ENCODE measurements around the gene XRRA1.
A peak's percentile ranks its signal among the peaks of the same experiment; 100 is the strongest.
"Not testable (repeated sequence)": the region's sequence is repeated elsewhere in the genome, so short reads cannot be mapped to it uniquely, and the experiment has no call there.

Gene XRRA1

DNA sequence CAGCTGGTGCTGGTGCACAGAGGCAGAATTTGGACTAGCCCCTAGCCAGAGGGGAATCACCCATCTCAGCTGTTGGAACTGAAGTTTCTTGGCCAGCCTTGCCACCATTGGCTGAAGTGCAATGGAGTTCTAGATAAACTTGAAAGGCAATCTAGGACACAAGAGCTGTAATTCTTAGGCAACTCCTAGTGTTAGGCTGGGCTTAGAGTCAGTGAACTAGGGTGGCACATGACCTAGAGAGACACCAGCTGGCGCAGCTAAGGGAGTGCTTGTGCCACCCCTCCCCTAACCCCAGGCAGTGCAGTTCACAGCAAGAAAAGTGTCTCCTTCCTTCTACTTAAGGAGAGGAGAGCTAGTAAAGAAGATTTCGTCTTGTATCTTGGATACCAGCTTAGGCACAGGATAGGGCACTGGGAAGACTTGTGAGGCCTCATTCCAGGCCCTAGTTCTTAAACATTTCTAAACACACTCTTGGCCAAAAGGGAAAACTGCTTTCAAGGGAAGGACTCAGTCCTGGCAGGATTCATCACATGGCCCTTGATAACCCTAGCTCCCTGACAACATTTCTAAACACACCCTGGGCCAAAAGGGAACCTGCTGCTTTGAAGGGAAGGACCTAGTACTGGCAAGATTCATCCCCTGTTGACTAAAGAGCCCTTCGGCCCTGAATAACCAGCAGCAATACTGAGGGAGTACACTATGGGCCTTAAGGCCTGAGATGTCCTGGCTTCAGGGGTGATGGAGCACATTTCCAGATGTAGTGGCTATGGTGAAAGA is 53.4 kb downstream of the XRRA1 start:
- DNase-seq: no peak

DNA sequence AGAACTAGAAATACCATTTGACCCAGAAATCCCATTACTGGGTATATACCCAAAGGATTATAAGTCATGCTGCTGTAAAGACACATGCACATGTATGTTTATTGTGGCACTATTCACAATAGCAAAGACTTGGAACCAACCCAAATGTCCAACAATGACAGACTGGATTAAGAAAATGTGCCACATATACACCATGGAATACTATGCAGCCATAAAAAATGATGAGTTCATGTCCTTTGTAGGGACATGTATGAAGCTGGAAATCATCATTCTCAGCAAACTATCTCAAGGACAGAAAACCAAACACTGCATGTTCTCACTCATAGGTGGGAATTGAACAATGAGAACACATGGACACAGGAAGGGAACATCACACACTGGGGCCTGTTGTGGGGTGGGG is 55.9 kb downstream of the XRRA1 start:
- DNase-seq: not testable (repeated sequence)

GRCh38 chr11:74877132-74877531 is 71.8 kb downstream of the XRRA1 start:
- DNase-seq: peak; percentile 7

DNA sequence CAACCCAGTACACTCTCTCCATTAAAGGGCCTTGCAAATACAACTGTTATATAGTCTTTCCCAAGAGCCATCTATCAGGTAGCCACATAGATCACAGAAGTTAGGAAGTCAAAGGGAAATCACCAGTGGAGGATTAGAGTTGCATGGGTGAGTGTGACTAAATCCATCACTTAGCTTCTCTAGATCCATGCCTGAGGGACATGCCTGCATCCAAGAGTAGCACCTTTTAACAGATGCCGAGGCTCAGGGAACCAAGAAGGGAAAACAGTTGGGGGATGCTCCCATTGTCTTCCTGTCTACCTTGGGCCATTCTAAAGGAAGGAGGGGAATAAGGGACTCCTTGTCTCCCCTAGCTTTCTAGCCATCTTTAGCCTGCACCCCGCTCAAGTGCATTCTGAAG is 77.9 kb downstream of the XRRA1 start:
- no peak for DNase-seq

- peak; percentile 7 for DNase-seq
Observed at GRCh38 chr11:74870485-74870884, 78.4 kb downstream of the XRRA1 start.

DNA sequence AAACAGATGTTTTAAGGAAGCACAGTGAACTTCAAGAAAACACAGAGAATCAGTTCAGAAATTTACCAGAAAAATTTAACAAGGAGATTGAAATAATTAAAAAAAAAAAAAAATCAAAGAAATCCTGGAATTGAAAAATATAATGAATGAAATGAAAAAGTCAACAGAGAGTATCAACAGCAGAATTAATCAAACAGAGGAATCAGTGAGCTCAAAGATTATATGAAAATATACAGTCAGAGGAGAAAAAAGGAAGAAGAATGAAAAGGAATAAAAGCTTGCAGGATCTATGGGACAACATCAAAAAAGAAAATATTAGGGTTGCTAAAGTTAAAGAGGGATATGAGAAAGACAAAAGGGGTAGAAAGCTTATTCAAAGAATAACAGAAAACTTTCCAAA is 82.3 kb downstream of the XRRA1 start:
- no peak for DNase-seq

DNA sequence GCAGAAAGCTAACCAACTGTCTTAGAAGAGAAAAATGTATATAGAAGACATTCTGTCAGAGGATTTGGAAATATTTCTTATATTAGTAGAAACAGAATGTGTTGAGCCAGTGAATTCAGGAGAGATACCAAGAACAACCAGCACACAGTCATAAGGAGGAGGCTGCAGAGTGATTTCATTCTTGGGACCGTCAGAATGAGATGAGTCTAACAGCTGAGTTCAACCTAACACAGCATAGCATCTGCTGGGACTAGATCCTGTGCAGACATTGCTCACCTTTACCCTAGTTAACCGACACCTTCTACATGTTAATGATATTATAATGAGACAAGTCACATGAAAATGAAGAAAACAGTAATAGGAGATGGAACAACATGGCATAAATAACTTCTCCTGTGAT is 85.5 kb downstream of the XRRA1 start:
- no peak for DNase-seq

DNA sequence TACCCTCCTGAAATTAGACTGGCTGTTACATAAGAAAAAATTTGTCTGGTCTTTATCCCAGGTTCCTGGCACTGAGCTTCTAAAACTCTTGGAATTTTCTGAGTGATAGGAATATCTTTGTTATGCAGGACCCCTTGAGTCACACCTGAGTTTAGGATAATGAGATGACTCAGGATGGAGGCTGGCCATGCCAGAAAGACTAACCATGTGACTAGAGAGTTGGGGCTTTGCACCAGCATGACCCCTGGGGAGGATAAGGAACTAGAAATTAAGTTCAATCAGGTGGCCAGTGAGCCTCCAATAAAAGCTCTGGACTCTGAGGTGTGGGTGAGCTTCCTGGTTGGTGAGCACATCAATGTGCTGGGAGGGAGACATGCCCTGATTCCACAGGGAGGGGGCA is 88.1 kb downstream of the XRRA1 start:
- DNase-seq: no peak

- DNase-seq: no peak
Observed at GRCh38 chr11:74853223-74853622, 95.7 kb downstream of the XRRA1 start.

- no peak for DNase-seq
Observed at GRCh38 chr11:74849525-74850391, 99.1 kb downstream of the XRRA1 start.

DNA sequence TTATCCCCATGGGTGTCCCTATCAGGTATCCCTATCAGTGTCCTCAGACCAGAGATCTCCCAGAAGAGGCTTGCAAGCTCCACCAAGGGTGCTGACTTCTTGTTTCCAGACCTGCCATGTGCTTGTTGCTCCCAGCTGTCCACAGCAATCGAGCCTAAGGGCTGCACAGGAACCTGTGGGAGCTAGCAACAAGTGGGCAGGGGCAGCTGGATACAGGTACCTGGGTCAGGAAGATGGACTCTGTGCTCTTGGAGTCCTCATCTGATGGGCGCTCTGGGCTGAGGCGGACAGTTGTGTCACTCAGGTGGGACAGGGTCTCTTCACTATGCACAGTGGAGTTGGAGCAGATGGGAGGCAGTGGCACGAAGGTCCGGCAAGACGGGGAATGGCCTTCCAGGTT is 101.0 kb downstream of the XRRA1 start:
- no peak for DNase-seq

GRCh38 chr11:74847395-74847794 is 101.5 kb downstream of the XRRA1 start:
- DNase-seq: no peak

DNA sequence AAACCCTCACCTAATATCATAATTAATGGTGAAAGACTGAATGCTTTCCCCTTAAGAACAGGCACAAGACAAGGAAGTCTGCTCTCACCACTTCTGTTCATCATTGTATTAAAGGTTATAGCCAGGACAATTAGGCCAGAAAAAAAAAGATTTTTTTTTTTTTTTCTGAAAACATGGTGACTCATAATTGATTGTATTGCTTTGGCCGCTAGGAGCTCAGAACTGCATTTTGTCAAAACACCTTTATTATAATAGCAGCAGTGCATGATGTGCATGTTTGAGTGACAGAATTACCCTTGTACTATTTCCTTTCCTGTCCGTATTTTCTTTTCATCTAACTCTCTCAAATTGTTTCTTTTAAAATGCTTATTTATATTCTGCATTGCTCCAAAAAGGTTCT is 102.1 kb downstream of the XRRA1 start:
- no peak for DNase-seq

GRCh38 chr11:74845978-74846517 is 102.8 kb downstream of the XRRA1 start:
- no peak for DNase-seq

DNA sequence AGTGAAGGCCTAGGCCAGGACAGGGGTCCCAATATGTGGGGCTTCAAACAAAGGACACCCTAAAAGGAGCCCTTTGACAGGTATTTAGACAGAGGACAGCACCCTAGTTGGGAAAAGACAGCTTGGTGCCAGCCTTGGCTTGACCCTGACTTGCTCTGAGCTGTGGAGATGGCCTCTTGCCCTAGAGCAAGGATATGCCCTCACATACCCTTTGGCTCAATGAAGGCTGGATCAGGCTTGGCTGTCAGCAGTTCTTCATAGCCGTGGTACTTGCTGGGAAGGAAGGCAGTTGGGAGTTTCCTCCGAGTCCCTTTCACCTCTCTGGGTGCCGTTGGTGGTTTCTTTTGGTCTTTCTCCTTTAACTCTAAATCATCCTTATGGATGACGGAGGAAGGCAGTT is 104.0 kb downstream of the XRRA1 start:
- DNase-seq: no peak

DNA sequence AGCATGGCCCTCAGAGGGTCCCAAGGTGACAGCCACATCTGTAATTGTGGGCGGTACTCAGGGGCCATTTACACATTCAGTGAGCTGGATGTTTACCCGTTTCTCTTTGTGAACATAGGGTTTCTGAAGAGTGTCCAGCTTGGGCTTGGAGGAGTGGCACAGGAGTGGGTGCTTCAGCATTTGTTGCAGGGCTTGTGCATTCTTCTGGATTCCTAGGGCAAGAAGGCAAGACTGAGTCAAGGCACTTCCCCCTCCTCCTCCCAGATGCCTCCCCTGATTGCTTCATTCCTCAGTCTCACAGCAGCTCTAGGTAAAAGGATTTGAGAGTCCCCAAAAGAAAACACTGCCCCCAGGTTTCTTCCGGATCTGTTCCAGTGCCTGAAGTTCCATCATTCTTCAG is 104.8 kb downstream of the XRRA1 start:
- no peak for DNase-seq

- no peak for DNase-seq
Observed at GRCh38 chr11:74842967-74843366, 105.9 kb downstream of the XRRA1 start.

DNA sequence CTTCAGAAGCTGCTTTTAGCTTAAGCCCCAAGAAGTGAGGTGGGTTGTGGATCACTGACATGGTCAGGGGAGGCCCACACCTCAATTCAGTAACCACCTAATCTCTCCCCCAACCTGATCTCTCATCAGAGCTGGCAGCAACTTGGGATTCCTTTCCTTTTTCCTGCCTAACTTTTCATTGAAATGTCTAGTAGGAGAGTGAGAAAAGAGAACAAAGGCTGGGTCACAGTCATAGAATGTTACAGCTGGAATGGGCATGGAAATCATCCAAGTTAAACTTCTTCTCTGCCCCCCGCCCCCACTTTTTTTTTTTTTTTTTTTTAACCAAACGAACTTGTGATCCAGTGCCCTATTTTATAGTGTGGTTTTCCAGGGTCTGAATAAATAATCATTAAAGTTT is 108.4 kb downstream of the XRRA1 start:
- no peak for DNase-seq

DNA sequence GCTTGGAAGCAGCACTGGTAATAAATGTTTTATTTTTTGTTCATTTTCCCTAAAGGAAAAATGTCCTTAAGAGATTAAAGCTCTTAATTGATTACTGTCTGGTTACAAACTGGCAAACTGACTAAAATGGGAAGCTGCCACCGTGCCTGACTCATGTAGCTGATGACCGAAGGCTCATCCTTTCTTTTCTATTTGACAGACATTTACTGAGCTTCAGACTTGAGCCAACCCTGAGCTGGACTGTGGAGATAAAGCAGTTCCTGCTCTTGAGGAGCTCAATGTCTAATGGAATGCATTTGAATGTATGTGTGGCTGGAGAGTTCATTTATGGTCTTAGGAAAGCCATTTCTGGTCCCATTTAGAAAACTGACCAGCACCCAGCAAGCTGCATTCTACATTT is 108.9 kb downstream of the XRRA1 start:
- DNase-seq: peak; percentile 34

GRCh38 chr11:74839446-74839845 is 109.4 kb downstream of the XRRA1 start:
- peak; percentile 4 for DNase-seq

DNA sequence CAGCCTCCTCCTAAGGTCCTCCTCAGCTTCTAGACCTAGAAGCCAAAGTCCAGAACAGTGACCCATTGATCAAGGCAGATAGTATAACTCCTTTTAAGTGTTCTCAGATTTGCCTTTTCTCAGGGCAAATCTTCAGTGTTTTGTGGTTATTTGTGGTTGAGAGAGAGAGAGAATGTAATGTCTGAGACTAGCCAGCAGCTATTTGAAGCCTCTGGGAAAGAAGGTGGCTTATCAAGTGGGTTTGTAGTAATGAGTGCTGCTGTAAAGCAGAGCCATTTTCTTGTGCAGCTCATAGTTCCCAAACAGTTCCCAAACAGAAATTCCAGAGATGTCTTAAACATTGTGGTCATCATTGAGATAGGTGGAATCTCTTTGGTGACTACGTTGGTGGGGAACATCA is 110.7 kb downstream of the XRRA1 start:
- DNase-seq: no peak

DNA sequence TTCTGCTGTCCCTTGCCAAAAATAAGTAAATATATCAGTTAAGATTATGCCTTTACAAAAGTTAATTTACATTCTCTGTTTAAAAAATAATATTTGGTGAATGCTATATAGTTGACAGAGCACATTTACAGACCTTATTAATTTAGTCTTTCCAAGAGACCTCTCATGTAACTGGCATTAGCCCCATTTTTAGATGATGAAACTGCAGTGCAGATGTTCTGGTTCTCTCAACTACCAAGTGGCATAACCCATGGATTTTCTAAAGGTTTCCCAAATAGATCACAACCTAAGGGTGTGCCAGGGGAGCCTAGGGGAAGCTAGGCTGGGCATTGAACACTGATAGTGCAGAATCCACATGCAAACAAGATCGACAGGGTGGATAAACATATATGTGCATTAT is 111.7 kb downstream of the XRRA1 start:
- DNase-seq: no peak

GRCh38 chr11:74826901-74827300 is 122.0 kb downstream of the XRRA1 start:
- no peak for DNase-seq

- not testable (repeated sequence) for DNase-seq
Observed at GRCh38 chr11:74825596-74825995, 123.3 kb downstream of the XRRA1 start.
